NCI-H1694 treated with DMSO at 0.1 percent for 48 hours (cell line): ENCODE results near the gene PLCE1.
"Not testable (repeated sequence)": the region's sequence is repeated elsewhere in the genome, so short reads cannot be mapped to it uniquely, and the experiment has no call there.

ENCODE experiments used
- DNase-seq: peaks from one replicate; lab custom pipeline; 2025; lab: John Stamatoyannopoulos, UW

PLCE1 gene

DNA sequence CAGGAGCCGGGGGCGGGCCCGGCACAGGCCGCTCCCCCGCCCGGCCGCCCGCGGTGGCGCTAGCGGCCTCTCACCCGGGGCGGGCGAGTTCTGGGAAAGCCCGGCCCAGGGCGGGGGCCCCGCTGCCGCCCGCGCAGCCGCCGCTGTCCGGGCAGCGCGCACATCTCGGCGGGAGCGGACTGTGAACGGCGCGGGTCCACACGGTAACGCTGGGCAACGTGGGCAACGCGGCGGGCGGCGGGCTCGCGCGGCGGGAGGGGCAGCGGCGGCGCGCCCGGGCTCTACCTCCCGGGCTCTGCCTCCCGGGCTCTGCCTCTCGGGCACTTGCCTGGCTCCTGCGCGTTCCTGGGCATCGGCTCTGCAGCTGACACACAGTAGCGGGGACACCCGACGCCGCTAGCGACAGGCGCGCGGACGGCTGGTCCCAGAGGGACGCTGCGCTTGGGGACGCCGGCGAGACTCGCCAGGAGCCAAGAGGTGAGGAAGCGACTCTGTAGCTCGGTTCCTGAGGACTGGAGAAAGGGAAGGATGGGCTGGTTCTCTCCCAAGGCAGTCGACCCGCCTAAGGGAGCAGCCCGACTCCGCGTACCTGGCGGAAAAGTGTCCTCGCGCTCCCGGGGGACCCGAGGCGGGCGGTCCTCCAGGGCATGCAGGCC lies at the start of gene PLCE1:
Gene PLCE1, plus strand, starts transcription at position 150 of the 656 bp plus-strand sequence. CDS start 37,116 bp downstream, outside the sequence.
- peak; percentile 29 for DNase-seq

DNA sequence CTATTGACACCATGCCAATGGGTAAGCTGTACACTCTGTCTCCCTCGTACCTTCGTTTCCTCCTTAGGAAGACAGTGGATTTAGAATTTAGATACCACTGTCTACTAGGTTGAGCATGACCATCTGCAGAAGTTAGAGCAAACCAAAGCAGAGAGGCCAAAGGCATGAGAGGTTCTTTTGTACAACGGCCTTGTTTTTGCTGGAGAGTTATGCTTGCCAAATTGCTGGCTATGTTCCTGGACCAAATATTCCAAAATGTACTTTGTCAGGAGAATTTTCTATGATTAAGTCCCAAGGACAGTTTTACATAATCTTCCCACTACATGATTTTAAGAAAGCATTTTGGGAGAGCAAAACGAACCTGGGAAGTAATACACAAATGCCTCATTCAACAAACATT lies 47.9 kb upstream of the PLCE1 start:
- DNase-seq = no peak

DNA sequence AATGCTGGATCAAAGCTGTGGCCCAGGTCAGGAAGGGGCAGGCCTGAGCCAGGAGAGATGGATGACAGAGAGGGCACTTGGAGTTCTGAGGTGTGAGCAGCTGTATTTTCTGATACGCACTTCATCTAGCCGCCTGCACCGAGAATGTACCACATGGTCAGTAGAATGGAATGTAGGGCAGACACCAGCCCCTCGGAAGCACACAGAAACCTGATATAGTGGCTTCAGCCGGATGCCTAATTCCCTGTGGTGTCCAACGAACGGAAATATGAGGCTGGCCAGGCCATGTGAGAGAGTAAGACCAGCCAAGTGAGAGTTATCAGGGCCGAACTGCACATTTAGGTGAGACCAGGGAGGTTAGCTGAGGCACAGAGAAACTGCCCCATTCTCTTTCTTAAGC lies 46.7 kb upstream of the PLCE1 start:
- no peak for DNase-seq

DNA sequence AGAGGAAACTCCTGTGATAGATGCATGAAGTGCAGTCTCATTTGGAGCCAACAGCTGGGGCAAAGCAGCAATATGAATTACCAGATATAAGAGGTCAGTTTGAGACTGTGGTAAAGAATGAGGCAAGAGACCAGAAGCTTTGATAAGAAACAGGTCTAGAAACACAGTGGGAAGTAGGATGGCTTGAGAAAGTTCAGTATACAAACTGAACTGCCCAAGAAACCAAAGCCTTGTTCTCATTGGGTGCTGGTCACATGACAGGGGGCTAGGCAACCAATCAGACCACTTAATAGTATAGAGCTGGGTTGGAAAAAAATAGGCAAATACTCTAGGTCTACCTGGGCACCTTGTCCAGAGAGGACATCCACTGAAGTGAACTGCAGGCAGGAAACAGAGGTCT lies 46.2 kb upstream of the PLCE1 start:
- no peak for DNase-seq

DNA sequence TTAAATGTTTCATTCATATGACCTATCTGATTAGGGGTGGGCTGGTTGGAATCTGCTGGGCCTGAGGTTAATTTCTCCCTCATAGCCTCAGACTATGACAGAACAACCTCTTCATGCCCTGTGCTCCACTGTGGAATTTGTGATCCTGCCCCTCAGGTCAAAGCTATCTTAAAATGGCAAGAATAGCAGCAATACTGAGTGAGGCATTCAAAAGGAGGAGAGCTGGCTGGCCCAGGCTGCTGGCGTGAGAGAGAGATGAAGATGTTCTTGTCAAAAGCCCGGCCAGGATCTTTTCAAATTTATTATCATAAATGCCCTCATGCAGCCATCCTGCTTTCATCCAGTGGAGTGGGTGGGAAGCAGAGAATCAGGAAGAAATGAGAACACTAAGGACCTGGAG lies 41.8 kb upstream of the PLCE1 start:
- DNase-seq = no peak

DNA sequence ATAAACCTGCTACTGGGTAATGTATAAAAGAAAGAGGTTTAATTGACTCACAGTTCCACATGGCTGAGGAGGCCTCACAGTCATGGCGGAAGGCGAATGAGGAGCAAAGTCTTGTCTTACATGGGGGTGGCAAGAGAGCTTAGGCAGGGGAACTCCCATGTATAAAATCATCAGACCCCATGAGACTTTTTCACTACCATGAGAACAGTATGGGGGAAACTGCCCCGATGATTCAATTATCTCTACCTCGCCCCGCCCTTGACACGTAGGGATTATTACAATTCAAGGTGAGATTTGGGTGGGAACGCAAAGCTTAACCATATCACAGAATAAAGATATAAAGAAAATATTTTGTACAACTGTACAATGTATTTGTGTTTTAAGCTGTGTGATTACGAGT lies 39.4 kb upstream of the PLCE1 start:
- no peak for DNase-seq

DNA sequence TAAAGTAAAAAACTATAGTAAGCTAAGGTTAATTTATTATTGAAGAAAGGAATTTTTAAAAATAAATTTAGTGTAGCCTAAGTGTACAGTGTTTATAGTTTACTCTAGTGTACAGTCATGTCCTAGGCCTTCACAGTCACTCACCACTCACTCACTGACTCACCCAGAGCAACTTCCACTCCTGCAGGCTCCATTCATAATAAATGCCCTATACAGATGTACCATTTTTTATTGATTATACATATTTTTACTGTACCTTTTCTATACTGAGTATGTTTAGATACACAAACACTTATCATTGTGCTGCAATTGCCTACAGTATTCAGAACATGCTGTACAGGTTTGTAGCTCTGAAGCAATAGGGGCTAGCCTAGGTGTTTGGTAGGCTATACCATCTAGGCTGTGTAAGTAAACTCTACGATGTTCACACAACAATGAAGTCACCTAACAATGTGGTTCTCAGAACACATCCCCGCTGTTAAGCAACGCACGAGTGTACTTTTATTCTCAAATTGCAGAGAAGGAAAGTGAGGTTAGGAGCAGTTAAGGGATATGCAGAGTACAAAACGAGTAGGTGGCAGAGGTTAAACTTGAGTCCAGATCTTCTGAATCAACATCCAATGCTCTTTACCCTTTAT lies 38.9 kb upstream of the PLCE1 start:
- DNase-seq = no peak

DNA sequence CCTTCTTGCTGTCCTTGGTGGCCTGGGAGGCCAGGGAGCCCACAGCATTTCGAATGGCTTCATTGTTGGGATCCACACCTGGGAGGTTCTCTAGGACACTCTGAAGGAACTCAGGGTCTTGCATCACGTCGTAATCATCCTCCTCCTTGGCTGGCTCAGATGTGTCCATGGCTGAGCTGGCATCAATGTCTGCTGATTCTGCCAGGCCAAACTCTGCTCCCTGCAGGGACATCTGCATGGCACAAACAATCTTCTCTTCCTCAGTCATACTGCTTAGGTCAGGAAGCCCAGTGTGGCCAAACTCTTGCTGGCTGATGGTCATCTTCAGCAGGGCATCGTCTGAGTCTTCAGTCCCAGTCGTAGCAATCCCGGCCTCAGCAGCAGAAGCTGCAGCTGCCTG lies 34.9 kb upstream of the PLCE1 start:
- no peak for DNase-seq

DNA sequence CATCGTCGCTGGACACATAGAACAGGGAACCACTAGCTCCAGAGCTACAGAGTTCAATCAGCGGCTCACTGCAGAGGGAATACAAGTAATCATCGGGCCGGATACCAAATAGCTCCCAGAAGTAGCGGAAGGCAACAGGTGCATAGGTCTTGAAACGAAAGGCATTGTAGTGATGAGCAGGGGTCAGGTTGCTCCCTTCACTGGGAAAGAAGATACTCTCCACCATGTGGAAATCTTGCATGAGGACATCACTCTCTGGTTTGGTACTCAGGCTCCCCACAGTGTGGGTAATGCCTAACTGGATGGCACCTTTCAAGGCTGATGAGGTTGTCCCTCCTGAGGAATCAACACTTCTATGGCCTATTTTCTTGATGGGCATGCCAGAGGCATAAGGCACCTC lies 32.7 kb upstream of the PLCE1 start:
- not testable (repeated sequence) for DNase-seq

DNA sequence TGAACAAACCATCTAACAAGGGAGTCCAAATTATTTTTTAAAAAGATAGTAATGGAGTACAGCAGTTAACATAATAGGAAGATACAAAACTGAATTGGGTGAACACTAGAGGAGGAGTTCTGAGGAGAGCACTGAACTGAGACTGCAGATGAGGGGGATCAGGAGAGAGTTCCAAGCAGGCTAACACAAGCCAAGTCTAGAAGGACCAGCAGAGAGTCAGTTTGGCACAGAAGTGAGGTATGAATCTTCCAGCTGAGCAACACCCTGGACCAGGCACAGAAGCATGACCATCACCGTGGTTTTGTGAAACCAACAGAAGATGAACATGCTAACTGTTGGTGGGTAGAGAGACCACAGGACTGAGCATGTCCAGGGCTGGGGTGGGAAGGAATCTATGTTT lies 30.8 kb upstream of the PLCE1 start:
- DNase-seq = no peak

DNA sequence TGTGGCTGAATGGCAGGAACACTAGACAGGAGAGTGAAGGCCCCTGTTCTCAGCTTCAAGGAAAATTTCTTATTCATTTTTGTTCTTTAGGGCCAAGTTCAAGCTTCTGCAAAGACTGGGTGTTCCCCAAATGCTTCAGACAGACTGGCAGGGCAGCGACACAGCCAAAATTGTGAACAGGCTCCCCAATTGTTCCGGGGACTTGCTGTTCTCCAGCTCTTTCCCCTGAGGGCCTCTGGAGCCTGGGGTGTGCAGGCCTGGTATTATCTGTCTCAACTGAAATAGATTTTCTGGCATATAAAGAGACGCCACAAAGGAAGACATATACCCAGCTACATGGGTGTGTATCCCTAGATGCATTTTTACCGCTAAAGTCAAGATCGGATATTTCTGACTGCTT lies 30.3 kb upstream of the PLCE1 start:
- DNase-seq = no peak

DNA sequence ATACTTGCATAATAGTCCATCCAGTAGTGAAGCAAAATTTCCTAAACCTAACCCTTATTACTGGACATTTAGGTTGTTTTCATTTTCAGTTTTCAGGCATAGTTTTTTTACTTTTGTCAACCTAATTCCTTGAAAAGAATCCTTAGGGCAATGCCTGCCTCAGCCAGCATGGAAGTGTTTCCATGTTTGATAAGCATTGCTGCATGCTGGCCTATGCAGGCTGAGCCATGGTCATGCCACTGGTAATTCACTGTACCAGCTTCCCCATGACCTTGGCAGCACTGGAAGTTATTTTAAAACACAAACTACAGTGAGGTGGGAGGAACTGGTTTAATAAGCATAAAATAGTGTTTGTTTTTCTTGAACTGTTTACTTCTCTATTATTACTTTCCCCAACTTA lies 27.8 kb upstream of the PLCE1 start:
- DNase-seq = no peak

DNA sequence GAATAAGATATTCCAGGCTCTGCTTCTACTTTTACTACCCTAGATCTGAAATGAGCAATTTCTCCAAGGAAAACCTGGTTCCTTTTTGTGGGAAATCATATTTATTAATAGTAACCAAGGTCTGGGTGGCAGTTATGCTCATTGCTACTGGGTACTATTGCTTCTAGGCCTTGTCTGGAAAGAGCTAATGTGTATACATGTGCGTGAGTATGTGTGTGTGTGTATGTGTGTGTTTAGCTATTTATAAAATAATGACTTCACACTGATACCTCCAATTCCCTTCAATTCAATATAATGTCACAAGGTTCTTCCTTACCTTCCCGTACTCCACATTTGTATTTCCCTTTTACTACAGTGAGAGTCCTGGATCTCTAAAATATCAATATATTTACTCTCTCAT lies 26.0 kb upstream of the PLCE1 start:
- no peak for DNase-seq

DNA sequence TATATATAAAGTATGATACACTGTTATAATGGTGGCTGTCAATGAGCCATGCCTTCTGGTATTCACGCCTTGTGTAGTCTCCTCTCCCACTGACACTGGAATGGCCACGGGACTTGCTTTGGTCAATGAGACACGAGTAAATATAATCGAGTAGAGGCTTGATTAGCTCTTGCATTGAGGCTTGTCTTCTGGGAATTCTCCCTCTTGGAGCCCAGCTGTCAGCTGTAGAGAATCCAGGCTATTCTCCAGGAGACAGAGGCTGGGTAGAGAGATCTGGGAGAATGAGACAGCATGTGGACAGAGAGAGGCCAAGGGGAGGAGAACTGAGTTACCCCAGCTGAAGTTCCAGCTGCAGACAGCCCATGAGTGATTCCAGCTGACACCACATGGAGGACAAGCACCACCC lies 25.2 kb upstream of the PLCE1 start:
- no peak for DNase-seq

DNA sequence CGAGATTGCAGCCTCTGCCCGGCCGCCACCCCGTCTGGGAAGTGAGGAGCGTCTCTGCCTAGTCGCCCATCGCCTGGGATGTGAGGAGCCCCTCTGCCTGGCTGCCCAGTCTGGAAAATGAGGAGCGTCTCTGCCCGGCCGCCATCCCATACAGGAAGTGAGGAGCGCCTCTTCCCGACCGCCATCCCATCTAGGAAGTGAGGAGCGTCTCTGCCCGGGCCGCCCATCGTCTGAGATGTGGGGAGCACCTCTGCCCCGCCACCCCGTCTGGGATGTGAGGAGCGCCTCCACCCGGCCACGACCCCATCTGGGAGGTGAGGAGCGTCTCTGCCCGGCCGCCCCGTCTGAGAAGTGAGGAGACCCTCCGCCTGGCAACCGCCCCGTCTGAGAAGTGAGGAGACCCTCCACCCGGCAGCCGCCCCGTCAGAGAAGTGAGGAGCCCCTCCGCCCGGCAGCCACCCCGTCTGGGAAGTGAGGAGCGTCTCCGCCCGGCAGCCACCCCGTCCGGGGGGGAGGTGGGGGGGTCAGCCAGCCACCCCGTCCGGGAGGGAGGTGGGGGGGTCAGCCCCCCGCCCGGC lies 23.2 kb upstream of the PLCE1 start:
- not testable (repeated sequence) for DNase-seq

DNA sequence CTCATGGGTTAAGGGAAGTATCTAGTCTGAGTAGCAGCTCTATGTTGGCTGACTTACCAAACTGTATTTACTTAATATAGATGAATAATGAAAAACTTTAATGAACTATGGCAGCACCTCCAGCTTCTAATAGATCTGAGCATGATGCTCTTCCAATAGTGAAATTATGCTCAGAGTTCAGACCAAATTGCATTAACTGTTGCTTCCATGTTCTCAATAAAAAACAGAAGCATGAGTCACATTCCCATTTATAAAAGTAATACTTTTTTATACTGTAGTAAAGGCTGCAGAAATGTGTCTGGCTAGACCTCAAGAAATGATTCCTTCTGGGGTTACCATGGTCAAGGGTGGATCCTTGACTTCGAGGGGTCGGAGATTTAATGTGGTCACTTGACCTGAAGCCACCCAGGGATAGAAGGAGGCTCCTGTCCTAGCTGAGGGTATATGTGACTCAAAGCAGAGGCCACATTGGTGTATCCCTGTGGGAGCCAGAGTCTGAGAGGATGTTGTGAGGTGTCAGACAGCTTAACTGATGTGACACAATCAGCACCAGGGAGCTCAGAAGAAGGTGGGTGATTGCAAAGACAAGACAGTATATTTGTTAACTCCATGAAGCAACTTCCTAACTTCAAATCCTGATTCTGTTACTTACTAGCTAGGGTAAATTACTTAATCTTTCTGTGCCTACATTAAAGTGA lies 19.8 kb upstream of the PLCE1 start:
- no peak for DNase-seq

DNA sequence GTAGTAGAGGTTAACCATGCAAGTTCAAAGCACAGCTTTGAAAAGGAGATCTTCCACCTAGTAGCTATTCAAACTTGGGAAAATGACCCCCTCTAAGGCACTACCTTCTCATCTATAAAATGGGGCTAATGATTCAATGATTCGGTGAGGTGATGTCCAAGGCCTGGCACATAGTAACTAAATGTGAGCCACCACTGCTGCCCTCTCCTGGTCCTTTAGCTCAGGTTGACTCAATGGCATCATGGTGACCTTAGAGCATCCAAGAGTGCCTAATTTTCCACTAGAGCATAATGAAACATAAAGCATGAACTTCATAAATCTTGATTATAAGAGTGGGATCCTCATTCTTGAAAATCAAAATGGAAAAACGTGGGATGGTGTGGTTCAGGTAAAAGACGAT lies 16.3 kb upstream of the PLCE1 start:
- no peak for DNase-seq

DNA sequence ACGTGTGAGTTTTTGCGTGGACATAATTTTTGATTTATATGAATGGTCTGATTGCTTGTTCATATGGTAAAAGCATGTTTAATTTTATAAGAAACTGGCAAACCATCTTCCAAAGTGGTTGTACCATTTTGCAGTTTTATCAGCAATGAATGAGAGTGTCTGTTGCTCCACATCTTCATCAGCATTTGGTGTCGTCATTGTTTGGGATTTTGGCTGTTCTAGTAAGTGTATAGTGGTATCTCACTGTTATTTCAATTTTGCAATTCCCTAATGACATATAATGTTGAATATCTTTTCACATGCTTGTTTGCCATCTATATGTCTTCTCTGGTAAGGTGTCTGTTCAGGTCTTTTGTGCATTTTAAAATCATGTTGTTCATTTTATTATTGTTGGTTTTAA lies 13.2 kb upstream of the PLCE1 start:
- DNase-seq = no peak

DNA sequence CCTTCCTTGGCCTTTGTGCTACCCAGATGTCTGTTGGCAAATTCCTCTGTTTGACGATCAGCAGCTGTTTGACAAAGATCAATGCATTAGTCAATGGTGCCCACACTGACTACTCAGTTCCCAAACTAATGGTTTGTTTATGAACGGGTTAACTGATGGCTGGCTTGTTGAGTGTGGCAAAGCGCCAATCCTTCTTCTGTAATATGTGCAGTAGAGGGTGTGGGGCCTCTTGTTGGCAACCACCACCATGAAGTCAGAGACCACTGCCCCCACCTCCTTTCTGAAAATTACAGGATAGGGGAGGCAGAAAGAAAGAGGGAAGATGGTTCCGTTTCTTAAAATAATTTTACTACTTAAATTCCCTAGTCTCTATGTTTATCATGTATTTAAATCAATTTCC lies 2.6 kb upstream of the PLCE1 start:
- no peak for DNase-seq

DNA sequence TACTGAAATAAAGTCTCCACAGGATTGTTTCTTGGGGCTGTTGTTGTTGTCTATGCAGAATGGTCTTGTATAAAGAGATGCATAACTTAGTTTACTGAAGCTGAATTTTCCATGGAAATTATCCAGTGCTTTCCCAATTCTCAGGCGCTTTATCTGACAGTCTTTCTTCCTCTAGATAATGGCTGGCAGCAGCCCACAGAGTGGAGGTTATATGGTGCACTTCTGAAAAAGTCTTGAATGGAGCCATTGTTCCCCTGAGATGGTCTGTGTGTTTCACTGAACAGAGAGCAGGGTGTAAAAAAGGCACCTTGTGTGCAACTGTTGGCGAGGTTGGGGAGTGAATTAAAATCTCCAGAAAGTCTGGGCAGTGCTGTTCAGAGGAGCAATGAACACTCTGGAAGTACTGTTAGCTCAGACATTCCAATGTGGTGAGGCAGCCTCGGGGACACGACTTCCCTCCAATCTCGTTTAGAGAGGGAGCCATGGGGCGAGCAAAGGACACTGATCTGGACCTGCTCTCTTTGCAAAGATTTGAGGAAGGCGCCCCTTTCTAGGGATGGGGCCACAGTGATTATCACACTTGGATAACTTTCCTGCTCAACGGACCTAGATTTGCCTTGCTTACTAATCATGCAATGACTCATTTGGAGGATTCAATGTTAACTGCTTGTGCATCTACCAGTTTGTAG lies 2.0 kb upstream of the PLCE1 start:
- no peak for DNase-seq

DNA sequence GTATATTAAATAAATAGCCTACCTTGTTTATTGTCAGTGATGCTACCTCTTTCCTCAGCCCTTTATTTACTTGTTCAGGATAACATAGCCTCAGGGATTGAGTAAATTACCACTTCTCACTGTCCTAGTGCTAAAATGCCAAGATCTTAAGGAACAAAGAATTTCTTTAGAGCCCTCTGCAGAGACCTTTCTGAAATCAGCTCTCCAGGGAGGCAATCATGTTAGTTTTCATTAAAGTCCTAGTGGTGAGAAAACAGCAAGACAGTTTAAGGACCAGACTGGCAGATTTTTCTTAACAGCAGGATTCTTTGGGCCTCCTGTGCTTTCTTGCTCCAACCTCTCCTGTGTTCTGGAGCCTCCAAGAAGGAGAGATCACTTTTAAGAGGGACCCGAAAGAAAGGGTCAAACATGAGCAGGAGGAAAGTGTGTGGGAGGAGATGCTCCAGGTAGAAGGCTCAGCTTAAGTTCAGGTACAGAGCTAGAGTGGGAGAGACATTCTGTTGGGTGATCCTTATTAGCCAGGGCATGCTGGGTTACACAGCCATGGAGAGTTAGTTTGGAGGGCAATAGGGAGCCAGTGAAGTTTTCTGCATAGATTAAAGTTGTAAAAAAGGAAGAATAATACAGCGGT lies 1.2 kb upstream of the PLCE1 start:
- DNase-seq = no peak

DNA sequence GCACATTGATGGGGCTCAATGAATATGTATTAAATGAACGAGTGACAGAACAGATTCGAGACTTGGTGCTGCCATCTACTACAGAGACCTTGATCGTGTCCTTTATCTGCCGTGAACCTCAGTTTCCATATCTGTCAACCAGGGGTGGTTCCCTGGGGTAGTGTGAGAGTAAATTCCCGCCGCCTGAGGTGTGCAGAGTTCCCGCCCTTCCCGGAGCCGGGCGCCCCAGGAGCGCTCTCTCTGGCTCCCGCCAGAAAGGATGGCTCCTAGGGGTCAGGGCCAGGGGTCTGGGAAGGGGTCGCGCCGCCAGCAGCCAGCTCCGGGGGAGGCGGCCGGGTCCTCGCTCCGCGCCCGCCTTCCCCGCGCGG lies 333 bp upstream of the PLCE1 start:
- no peak for DNase-seq
